ENCODE data around the gene LRRC15.

LRRC15 gene

GRCh38 chr3:194382196-194382891 lies 12.8 kb upstream of the LRRC15 start:
- 88% methylated on average over 20 of the region's 20 CpGs for WGBS (ENCODE audit: insufficient coverage)
- Histone ChIP-seq H3K4me1 (ENCODE audit: control extremely low read depth in 1 of 4, control insufficient read depth in 4 of 4, insufficient read depth in 4 of 4, low read length in 3 of 4) (no peaks in the 10 kb centered on the region), H3K27me3 (replicated peaks in 2 of 5; ENCODE audit: control insufficient read depth in 4 of 5, insufficient read depth in 5 of 5, low read length in 4 of 5) (peaks cover 0 to 23% (median 9%) of the 10 kb centered on the region in 5 experiments), H3K36me3 (ENCODE audit: control insufficient read depth in 4 of 4, insufficient read depth in 4 of 4, low read length in 3 of 4) (no peaks in the 10 kb centered on the region), H3K9me3 (ENCODE audit: control extremely low read depth in 1 of 5, control insufficient read depth in 4 of 5, insufficient read depth in 2 of 5, low read depth in 1 of 5, low read length in 4 of 5) (no peaks in the 10 kb centered on the region), H3K4me3 (ENCODE audit: control insufficient read depth in 1 of 7, extremely low read depth in 1 of 7, insufficient read depth in 4 of 7, low read depth in 2 of 7, low read length in 6 of 7) (no peak overlapping the region), H3K27ac (ENCODE audit: insufficient read depth in 1 of 2, low read depth in 1 of 2, low read length in 2 of 2, poor library complexity in 1 of 2, severe bottlenecking in 2 of 2) (no peak overlapping the region)
- DNase-seq: no peak
- ChIA-PET CTCF (interaction anchor here (2.0 kb wide), 2 partner anchors 15 to 37 kb away, joined by 5 read pairs; no protein-coding TSS in a partner anchor), POLR2A (no interaction called here)

GRCh38 chr3:194381460-194381875 lies 11.9 kb upstream of the LRRC15 start:
- Histone ChIP-seq H3K9me3 (ENCODE audit: control extremely low read depth in 1 of 5, control insufficient read depth in 4 of 5, insufficient read depth in 2 of 5, low read depth in 1 of 5, low read length in 4 of 5) (no peaks in the 10 kb centered on the region), H3K27ac (ENCODE audit: insufficient read depth in 1 of 2, low read depth in 1 of 2, low read length in 2 of 2, poor library complexity in 1 of 2, severe bottlenecking in 2 of 2) (no peak overlapping the region), H3K4me3 (ENCODE audit: control insufficient read depth in 1 of 7, extremely low read depth in 1 of 7, insufficient read depth in 4 of 7, low read depth in 2 of 7, low read length in 6 of 7) (no peak overlapping the region), H3K27me3 (replicated peaks in 2 of 5; ENCODE audit: control insufficient read depth in 4 of 5, insufficient read depth in 5 of 5, low read length in 4 of 5) (peaks cover 0 to 23% (median 9%) of the 10 kb centered on the region in 5 experiments), H3K36me3 (ENCODE audit: control insufficient read depth in 4 of 4, insufficient read depth in 4 of 4, low read length in 3 of 4) (no peaks in the 10 kb centered on the region), H3K4me1 (ENCODE audit: control extremely low read depth in 1 of 4, control insufficient read depth in 4 of 4, insufficient read depth in 4 of 4, low read length in 3 of 4) (no peaks in the 10 kb centered on the region)
- DNase-seq: no peak
- CTCF ChIA-PET: interaction anchor here (1.3 to 2.0 kb wide), 2 partner anchors 8 to 36 kb away, joined by 3 to 5 read pairs; no protein-coding TSS in a partner anchor
- 80% methylated on average over 14 of the region's 17 CpGs for WGBS (ENCODE audit: insufficient coverage)
- POLR2A ChIA-PET: no interaction called here

DNA sequence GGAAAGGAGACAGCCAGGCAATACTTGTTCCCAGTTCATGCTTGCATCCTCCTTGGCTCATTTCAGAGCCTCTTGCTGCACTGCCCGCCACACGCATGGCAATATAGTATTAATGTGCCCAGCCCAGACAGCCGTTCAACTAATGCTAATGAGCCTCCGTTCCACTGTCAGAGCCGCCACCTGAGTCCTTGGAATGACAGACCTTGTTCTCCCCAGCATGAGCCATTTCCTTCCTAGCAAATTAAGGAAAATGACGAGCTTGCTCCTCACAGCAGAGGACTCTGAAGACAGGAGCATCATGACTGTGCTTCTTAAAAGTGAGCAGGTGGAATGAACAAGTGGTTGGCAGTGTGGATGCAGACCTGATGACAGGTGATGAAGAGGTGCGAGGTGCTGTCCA lies 10.8 kb upstream of the LRRC15 start:
- H3K27me3 ChIP-seq (replicated peaks in 2 of 5; ENCODE audit: control insufficient read depth in 4 of 5, insufficient read depth in 5 of 5, low read length in 4 of 5): peaks cover 0 to 23% (median 10%) of the 10 kb centered on the region in 5 experiments
- no peak overlapping the region for H3K27ac ChIP-seq (ENCODE audit: insufficient read depth in 1 of 2, low read depth in 1 of 2, low read length in 2 of 2, poor library complexity in 1 of 2, severe bottlenecking in 2 of 2)
- no peaks in the 10 kb centered on the region for H3K36me3 ChIP-seq (ENCODE audit: control insufficient read depth in 4 of 4, insufficient read depth in 4 of 4, low read length in 3 of 4)
- no peak for DNase-seq
- CTCF ChIA-PET: interaction anchor here (1.3 kb wide), 1 partner anchor 9 kb away, joined by 3 read pairs; no protein-coding TSS in a partner anchor
- H3K4me3 ChIP-seq (ENCODE audit: control insufficient read depth in 1 of 7, extremely low read depth in 1 of 7, insufficient read depth in 4 of 7, low read depth in 2 of 7, low read length in 6 of 7): no peak overlapping the region
- no peaks in the 10 kb centered on the region for H3K4me1 ChIP-seq (ENCODE audit: control extremely low read depth in 1 of 4, control insufficient read depth in 4 of 4, insufficient read depth in 4 of 4, low read length in 3 of 4)
- no peaks in the 10 kb centered on the region for H3K9me3 ChIP-seq (ENCODE audit: control extremely low read depth in 1 of 5, control insufficient read depth in 4 of 5, insufficient read depth in 2 of 5, low read depth in 1 of 5, low read length in 4 of 5)
- WGBS (ENCODE audit: insufficient coverage): 95% methylated on average over 6 of the region's 7 CpGs
- POLR2A ChIA-PET: no interaction called here

DNA sequence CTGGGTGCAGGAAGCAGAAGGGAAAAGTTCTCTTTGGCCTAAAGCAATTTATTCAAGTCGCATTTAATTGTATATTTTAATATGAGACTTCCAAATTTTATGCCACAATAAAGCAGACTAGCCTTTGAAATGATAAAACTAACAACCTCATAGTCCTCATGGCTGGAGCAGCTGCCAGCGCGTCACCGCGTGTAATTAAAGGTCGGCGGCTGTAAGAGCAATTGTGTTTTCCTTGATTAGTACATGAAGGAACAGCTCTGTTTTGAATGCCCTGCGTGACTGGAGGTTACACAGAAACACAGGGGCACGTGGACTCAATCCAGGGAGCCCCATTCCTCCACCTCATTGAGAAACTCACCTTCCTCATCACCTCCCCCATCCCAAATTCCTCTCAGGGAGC lies 10.1 kb upstream of the LRRC15 start:
- Histone ChIP-seq H3K9me3 (ENCODE audit: control extremely low read depth in 1 of 5, control insufficient read depth in 4 of 5, insufficient read depth in 2 of 5, low read depth in 1 of 5, low read length in 4 of 5) (no peaks in the 10 kb centered on the region), H3K27ac (ENCODE audit: insufficient read depth in 1 of 2, low read depth in 1 of 2, low read length in 2 of 2, poor library complexity in 1 of 2, severe bottlenecking in 2 of 2) (no peak overlapping the region), H3K4me1 (ENCODE audit: control extremely low read depth in 1 of 4, control insufficient read depth in 4 of 4, insufficient read depth in 4 of 4, low read length in 3 of 4) (no peaks in the 10 kb centered on the region), H3K36me3 (ENCODE audit: control insufficient read depth in 4 of 4, insufficient read depth in 4 of 4, low read length in 3 of 4) (no peaks in the 10 kb centered on the region), H3K27me3 (replicated peaks in 2 of 5; ENCODE audit: control insufficient read depth in 4 of 5, insufficient read depth in 5 of 5, low read length in 4 of 5) (peaks cover 0 to 20% (median 10%) of the 10 kb centered on the region in 5 experiments), H3K4me3 (ENCODE audit: control insufficient read depth in 1 of 7, extremely low read depth in 1 of 7, insufficient read depth in 4 of 7, low read depth in 2 of 7, low read length in 6 of 7) (no peak overlapping the region)
- no peak for DNase-seq
- ChIA-PET POLR2A (no interaction called here), CTCF (interaction anchor here (1.0 to 2.5 kb wide), 2 partner anchors 8 to 45 kb away, joined by 3 to 7 read pairs; no protein-coding TSS in a partner anchor)
- 92% methylated on average over 7 of the region's 9 CpGs for WGBS (ENCODE audit: insufficient coverage)

DNA sequence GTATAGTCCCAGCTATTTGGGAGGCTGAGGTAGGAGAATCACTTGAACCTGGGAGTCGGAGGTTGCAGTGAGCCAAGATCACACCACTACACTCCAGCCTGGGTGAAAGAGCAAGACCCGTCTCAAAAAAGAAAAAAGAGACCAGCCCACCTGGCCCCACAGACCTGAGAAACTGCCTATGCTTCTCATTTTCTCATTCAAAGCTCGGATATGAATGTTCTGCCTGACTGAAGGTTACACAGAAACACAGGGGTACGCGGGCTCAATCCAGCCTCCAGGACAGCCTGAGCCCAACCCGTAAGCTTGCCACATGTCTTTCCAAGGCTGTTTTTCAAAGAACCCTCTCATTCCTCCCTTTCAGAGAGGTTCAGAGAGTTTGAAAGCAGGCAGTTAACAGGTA lies 9.7 kb upstream of the LRRC15 start:
- ChIA-PET CTCF (interaction anchor here (0.6 to 2.5 kb wide), 4 partner anchors 8 to 267 kb away, joined by 3 to 7 read pairs (median 3); no protein-coding TSS in a partner anchor), POLR2A (no interaction called here)
- peaks cover 0 to 19% (median 10%) of the 10 kb centered on the region in 5 experiments for H3K27me3 ChIP-seq (replicated peaks in 2 of 5; ENCODE audit: control insufficient read depth in 4 of 5, insufficient read depth in 5 of 5, low read length in 4 of 5)
- H3K4me3 ChIP-seq (ENCODE audit: control insufficient read depth in 1 of 7, extremely low read depth in 1 of 7, insufficient read depth in 4 of 7, low read depth in 2 of 7, low read length in 6 of 7): no peak overlapping the region
- 100% methylated on average over 5 of the region's 6 CpGs for WGBS (ENCODE audit: insufficient coverage)
- no peaks in the 10 kb centered on the region for H3K9me3 ChIP-seq (ENCODE audit: control extremely low read depth in 1 of 5, control insufficient read depth in 4 of 5, insufficient read depth in 2 of 5, low read depth in 1 of 5, low read length in 4 of 5)
- H3K4me1 ChIP-seq (ENCODE audit: control extremely low read depth in 1 of 4, control insufficient read depth in 4 of 4, insufficient read depth in 4 of 4, low read length in 3 of 4): no peaks in the 10 kb centered on the region
- H3K27ac ChIP-seq (ENCODE audit: insufficient read depth in 1 of 2, low read depth in 1 of 2, low read length in 2 of 2, poor library complexity in 1 of 2, severe bottlenecking in 2 of 2): no peak overlapping the region
- H3K36me3 ChIP-seq (ENCODE audit: control insufficient read depth in 4 of 4, insufficient read depth in 4 of 4, low read length in 3 of 4): no peaks in the 10 kb centered on the region
- no peak for DNase-seq

- Histone ChIP-seq H3K27ac (ENCODE audit: insufficient read depth in 1 of 2, low read depth in 1 of 2, low read length in 2 of 2, poor library complexity in 1 of 2, severe bottlenecking in 2 of 2) (no peak overlapping the region), H3K36me3 (ENCODE audit: control insufficient read depth in 4 of 4, insufficient read depth in 4 of 4, low read length in 3 of 4) (no peaks in the 10 kb centered on the region), H3K4me3 (ENCODE audit: control insufficient read depth in 1 of 7, extremely low read depth in 1 of 7, insufficient read depth in 4 of 7, low read depth in 2 of 7, low read length in 6 of 7) (no peak overlapping the region), H3K27me3 (replicated peaks in 2 of 5; ENCODE audit: control insufficient read depth in 4 of 5, insufficient read depth in 5 of 5, low read length in 4 of 5) (peaks cover 0 to 19% (median 8%) of the 10 kb centered on the region in 5 experiments), H3K9me3 (ENCODE audit: control extremely low read depth in 1 of 5, control insufficient read depth in 4 of 5, insufficient read depth in 2 of 5, low read depth in 1 of 5, low read length in 4 of 5) (no peaks in the 10 kb centered on the region), H3K4me1 (ENCODE audit: control extremely low read depth in 1 of 4, control insufficient read depth in 4 of 4, insufficient read depth in 4 of 4, low read length in 3 of 4) (no peaks in the 10 kb centered on the region)
- CTCF ChIA-PET: interaction anchor here (1.3 to 2.5 kb wide), 2 partner anchors 10 to 32 kb away, joined by 3 to 7 read pairs; no protein-coding TSS in a partner anchor
- WGBS (ENCODE audit: insufficient coverage): 100% methylated on average over 1 of the region's 1 CpG
- POLR2A ChIA-PET: no interaction called here
- DNase-seq: no peak
Measured at GRCh38 chr3:194377708-194378107, 8.2 kb upstream of the LRRC15 start.

DNA sequence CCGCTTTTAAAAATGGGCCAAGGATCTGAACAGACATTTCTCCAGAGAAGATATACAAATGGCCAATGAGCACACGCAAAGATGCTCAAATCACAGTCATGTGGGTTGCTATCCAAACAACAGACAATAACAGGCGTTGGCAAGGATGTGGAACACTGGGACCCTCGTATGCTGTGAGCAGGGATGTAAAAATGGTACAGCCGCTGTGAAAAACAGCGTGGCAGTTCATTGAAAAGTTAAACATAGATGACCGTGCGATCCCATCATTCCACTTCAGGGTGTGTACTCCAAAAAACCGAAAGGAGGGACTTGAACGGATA lies 6.7 kb upstream of the LRRC15 start:
- ChIA-PET CTCF (no interaction called here), POLR2A (no interaction called here)
- Histone ChIP-seq H3K27me3 (replicated peaks in 2 of 5; ENCODE audit: control insufficient read depth in 4 of 5, insufficient read depth in 5 of 5, low read length in 4 of 5) (peaks cover 0 to 17% (median 4%) of the 10 kb centered on the region in 5 experiments), H3K4me1 (ENCODE audit: control extremely low read depth in 1 of 4, control insufficient read depth in 4 of 4, insufficient read depth in 4 of 4, low read length in 3 of 4) (no peaks in the 10 kb centered on the region), H3K27ac (ENCODE audit: insufficient read depth in 1 of 2, low read depth in 1 of 2, low read length in 2 of 2, poor library complexity in 1 of 2, severe bottlenecking in 2 of 2) (no peak overlapping the region), H3K4me3 (ENCODE audit: control insufficient read depth in 1 of 7, extremely low read depth in 1 of 7, insufficient read depth in 4 of 7, low read depth in 2 of 7, low read length in 6 of 7) (no peak overlapping the region), H3K9me3 (ENCODE audit: control extremely low read depth in 1 of 5, control insufficient read depth in 4 of 5, insufficient read depth in 2 of 5, low read depth in 1 of 5, low read length in 4 of 5) (no peaks in the 10 kb centered on the region), H3K36me3 (ENCODE audit: control insufficient read depth in 4 of 4, insufficient read depth in 4 of 4, low read length in 3 of 4) (no peaks in the 10 kb centered on the region)
- no peak for DNase-seq
- WGBS (ENCODE audit: insufficient coverage): 93% methylated on average over 10 of the region's 10 CpGs
